ENCODE measurements around the gene TNNC1.

Gene TNNC1

GRCh38 chr3:52442409-52443267, 11.2 kb downstream of the TNNC1 start:
- no peak for DNase-seq (ENCODE audit: low spot score)

GRCh38 chr3:52441772-52442332, 12.0 kb downstream of the TNNC1 start:
- DNase-seq (ENCODE audit: low spot score): no peak

GRCh38 chr3:52441091-52441771, 12.6 kb downstream of the TNNC1 start:
- DNase-seq (ENCODE audit: low spot score): no peak

- DNase-seq (ENCODE audit: low spot score): no peak
These were observed 13.2 kb downstream of the TNNC1 start for GRCh38 chr3:52440671-52441070.

GRCh38 chr3:52440249-52440551, 13.6 kb downstream of the TNNC1 start:
- no peak for DNase-seq (ENCODE audit: low spot score)

GRCh38 chr3:52439426-52440248, 14.2 kb downstream of the TNNC1 start:
- no peak for DNase-seq (ENCODE audit: low spot score)

GRCh38 chr3:52438579-52439425, 15.0 kb downstream of the TNNC1 start:
- DNase-seq (ENCODE audit: low spot score): no peak

- DNase-seq (ENCODE audit: low spot score): no peak
These were observed 15.8 kb downstream of the TNNC1 start for GRCh38 chr3:52438104-52438376.

- DNase-seq (ENCODE audit: low spot score): no peak
These were observed 16.3 kb downstream of the TNNC1 start for GRCh38 chr3:52437326-52438103.

- DNase-seq (ENCODE audit: low spot score): peak; percentile 48
These were observed 17.2 kb downstream of the TNNC1 start for GRCh38 chr3:52436500-52437149.

GRCh38 chr3:52435246-52436101, 18.4 kb downstream of the TNNC1 start:
- DNase-seq (ENCODE audit: low spot score): no peak

GRCh38 chr3:52434491-52435115, 19.2 kb downstream of the TNNC1 start:
- DNase-seq (ENCODE audit: low spot score): no peak

GRCh38 chr3:52433996-52434479, 19.8 kb downstream of the TNNC1 start:
- no peak for DNase-seq (ENCODE audit: low spot score)

GRCh38 chr3:52433328-52433995, 20.4 kb downstream of the TNNC1 start:
- DNase-seq (ENCODE audit: low spot score): no peak

GRCh38 chr3:52432691-52433141, 21.1 kb downstream of the TNNC1 start:
- DNase-seq (ENCODE audit: low spot score): no peak

GRCh38 chr3:52432225-52432624, 21.6 kb downstream of the TNNC1 start:
- DNase-seq (ENCODE audit: low spot score): no peak

GRCh38 chr3:52431459-52432223, 22.2 kb downstream of the TNNC1 start:
- DNase-seq (ENCODE audit: low spot score): no peak

All from AG08395 (cell line).